ENCODE results near the gene ADARB1. TPM values are rescaled to one million over a fixed set of nuclear protein-coding genes. Genes with fewer than 3 reads are reported as not detected.

The ADARB1 gene
- total RNA-seq, 2 experiments from 2014 or later = 27.5 to 28.6 TPM

- no peak for TF ChIP-seq CTCF (IDR thresholded peaks at IDR 0.05)
- Mint-ChIP-seq H3K36me3 (ENCODE audit: low read depth) (no peaks in the 10 kb centered on the region), H3K4me3 (peak overlapping the region; percentile 61), H3K27me3 (no peaks in the 10 kb centered on the region), H3K4me1 (ENCODE audit: low read depth) (peaks cover 97% of the 10 kb centered on the region), H3K9me3 (no peaks in the 10 kb centered on the region), H3K27ac (peak overlapping the region; percentile 94)
- H3K27me3 ChIP-seq (ENCODE audit: control insufficient read depth in 1 of 2, insufficient read depth in 2 of 2, low read length in 2 of 2) = no peaks in the 10 kb centered on the region
- CTCF ChIA-PET = no interaction called here
- H3K4me1 ChIP-seq (ENCODE audit: insufficient read depth, low read length) = peaks cover 80% of the 10 kb centered on the region
- H3K4me3 ChIP-seq (ENCODE audit: low read length) = no peak overlapping the region
- H3K27ac ChIP-seq (ENCODE audit: low read depth in 1 of 2, low read length in 2 of 2) = no peak overlapping the region
- no peaks in the 10 kb centered on the region for H3K9me3 ChIP-seq (ENCODE audit: control insufficient read depth in 1 of 2, insufficient read depth in 1 of 2, low read length in 2 of 2)
- intact Hi-C loops (cut with DNase I, micrococcal nuclease) = loop anchor here in 1 of 2 experiments (2.0 kb wide), 1 partner anchor 19 kb away; no protein-coding TSS in a partner anchor
- no peak for DNase-seq
- ATAC-seq (ENCODE audit: poor library complexity) = peak; percentile 33
- no peaks in the 10 kb centered on the region for H3K36me3 ChIP-seq (ENCODE audit: insufficient read depth, low read length)
- POLR2A ChIA-PET = interaction anchor here (2.9 kb wide), 1 partner anchor 9 kb away, joined by 8 read pairs; no protein-coding TSS in a partner anchor
These were observed 11.3 kb downstream of the ADARB1 start for GRCh38 chr21:45085700-45086099.

GRCh38 chr21:45086337-45086958 lies 12.1 kb downstream of the ADARB1 start:
- no peak for TF ChIP-seq CTCF (IDR thresholded peaks at IDR 0.05)
- Histone ChIP-seq H3K9me3 (ENCODE audit: control insufficient read depth in 1 of 2, insufficient read depth in 1 of 2, low read length in 2 of 2) (no peaks in the 10 kb centered on the region), H3K27me3 (ENCODE audit: control insufficient read depth in 1 of 2, insufficient read depth in 2 of 2, low read length in 2 of 2) (no peaks in the 10 kb centered on the region), H3K4me3 (ENCODE audit: low read length) (no peak overlapping the region), H3K36me3 (ENCODE audit: insufficient read depth, low read length) (no peaks in the 10 kb centered on the region), H3K27ac (ENCODE audit: low read depth in 1 of 2, low read length in 2 of 2) (no peak overlapping the region), H3K4me1 (ENCODE audit: insufficient read depth, low read length) (peaks cover 73% of the 10 kb centered on the region)
- peak; percentile 16 for ATAC-seq (ENCODE audit: poor library complexity)
- ChIA-PET POLR2A (interaction anchor here (2.9 kb wide), 1 partner anchor 10 kb away, joined by 8 read pairs; no protein-coding TSS in a partner anchor), CTCF (interaction anchor here (0.8 to 1.2 kb wide), 2 partner anchors 13 to 50 kb away, joined by 3 read pairs; no protein-coding TSS in a partner anchor)
- H3K9me3 Mint-ChIP-seq = no peaks in the 10 kb centered on the region
- peak overlapping the region; percentile 94 for H3K27ac Mint-ChIP-seq
- peak overlapping the region; percentile 61 for H3K4me3 Mint-ChIP-seq
- peaks cover 97% of the 10 kb centered on the region for H3K4me1 Mint-ChIP-seq (ENCODE audit: low read depth)
- no peaks in the 10 kb centered on the region for H3K36me3 Mint-ChIP-seq (ENCODE audit: low read depth)
- no peak for DNase-seq
- intact Hi-C loops (cut with DNase I, micrococcal nuclease) = loop anchor here in 1 of 2 experiments (2.0 kb wide), 1 partner anchor 18 kb away; no protein-coding TSS in a partner anchor
- H3K27me3 Mint-ChIP-seq = no peaks in the 10 kb centered on the region

GRCh38 chr21:45087022-45087823 lies 12.8 kb downstream of the ADARB1 start:
- CTCF ChIA-PET = interaction anchor here (0.8 to 1.2 kb wide), 2 partner anchors 12 to 49 kb away, joined by 3 read pairs; no protein-coding TSS in a partner anchor
- Histone ChIP-seq H3K4me3 (ENCODE audit: low read length) (no peak overlapping the region), H3K4me1 (ENCODE audit: insufficient read depth, low read length) (peaks cover 70% of the 10 kb centered on the region), H3K27me3 (ENCODE audit: control insufficient read depth in 1 of 2, insufficient read depth in 2 of 2, low read length in 2 of 2) (no peaks in the 10 kb centered on the region), H3K9me3 (ENCODE audit: control insufficient read depth in 1 of 2, insufficient read depth in 1 of 2, low read length in 2 of 2) (no peaks in the 10 kb centered on the region), H3K27ac (ENCODE audit: low read depth in 1 of 2, low read length in 2 of 2) (peak overlapping the region in 1 of 2 donors; percentile 5), H3K36me3 (ENCODE audit: insufficient read depth, low read length) (no peaks in the 10 kb centered on the region)
- DNase-seq (peak in 3 of 14 experiments; percentile 57 to 68 (median 58)), ATAC-seq (ENCODE audit: poor library complexity) (peak; percentile 51)
- Mint-ChIP-seq H3K4me3 (peak overlapping the region; percentile 61), H3K27me3 (no peaks in the 10 kb centered on the region), H3K36me3 (ENCODE audit: low read depth) (no peaks in the 10 kb centered on the region), H3K9me3 (no peaks in the 10 kb centered on the region), H3K4me1 (ENCODE audit: low read depth) (peaks cover 91% of the 10 kb centered on the region), H3K27ac (peak overlapping the region; percentile 94)
- no peak for TF ChIP-seq CTCF (IDR thresholded peaks at IDR 0.05)
- POLR2A ChIA-PET = interaction anchor here (2.9 kb wide), 1 partner anchor 11 kb away, joined by 8 read pairs; no protein-coding TSS in a partner anchor
- intact Hi-C loops (cut with DNase I, micrococcal nuclease) = loop anchor here in 1 of 2 experiments (1.0 to 2.0 kb wide), 2 partner anchors 8 to 18 kb away; no protein-coding TSS in a partner anchor

Measured in CD4-positive, alpha-beta T cell (primary cell).